GM21447 (cell line): Measurements from ENCODE around the gene MEMO1.
"Not testable (repeated sequence)": the region's sequence is repeated elsewhere in the genome, so short reads cannot be mapped to it uniquely, and the experiment has no call there.

Source experiments
- ATAC-seq: cut with Tn5 transposase; IDR thresholded peaks from one replicate; pipeline ENCODE4 v1.9.1; 2021; ENCODE audit not compliant: unreplicated experiment

MEMO1 gene

GRCh38 chr2:32010670-32011484, at the start of gene MEMO1:
Gene MEMO1 (minus strand): TSS chr2:32011008. CDS start chr2:32010247, 761 bp downstream.
- ATAC-seq: peak; percentile 62

GRCh38 chr2:32060266-32060665, 49.5 kb upstream of the MEMO1 start:
- ATAC-seq: no peak

GRCh38 chr2:32058130-32058529, 47.3 kb upstream of the MEMO1 start:
- ATAC-seq: no peak

- not testable (repeated sequence) for ATAC-seq
Observed at GRCh38 chr2:32054583-32054982, 43.8 kb upstream of the MEMO1 start.

GRCh38 chr2:32051836-32052439, 41.1 kb upstream of the MEMO1 start:
- no peak for ATAC-seq

GRCh38 chr2:32043561-32043960, 32.8 kb upstream of the MEMO1 start:
- ATAC-seq: no peak

GRCh38 chr2:32039447-32040219, 28.8 kb upstream of the MEMO1 start, which contains the start of gene DPY30:
Gene DPY30 (minus strand): TSS chr2:32039805. CDS start chr2:32039456, 349 bp downstream.
- peak; percentile 82 for ATAC-seq

- ATAC-seq: not testable (repeated sequence)
Observed at GRCh38 chr2:32034198-32034887, 23.5 kb upstream of the MEMO1 start.

- ATAC-seq: not testable (repeated sequence)
Observed at GRCh38 chr2:32018789-32019482, 8.1 kb upstream of the MEMO1 start.

GRCh38 chr2:32012872-32013271, 2.1 kb upstream of the MEMO1 start:
- no peak for ATAC-seq

GRCh38 chr2:32011485-32011960, 715 bp upstream of the MEMO1 start:
- no peak for ATAC-seq

GRCh38 chr2:32010280-32010669, 533 bp downstream of the MEMO1 start:
- peak; percentile 53 for ATAC-seq

GRCh38 chr2:32009516-32010256, 1.1 kb downstream of the MEMO1 start:
- peak; percentile 23 for ATAC-seq

GRCh38 chr2:32008805-32009515, 1.8 kb downstream of the MEMO1 start:
- peak; percentile 1 for ATAC-seq

GRCh38 chr2:32007121-32007391, 3.8 kb downstream of the MEMO1 start:
- no peak for ATAC-seq

- no peak for ATAC-seq
Observed at GRCh38 chr2:32005371-32005976, 5.3 kb downstream of the MEMO1 start.

- ATAC-seq: no peak
Observed at GRCh38 chr2:32003791-32004190, 7.0 kb downstream of the MEMO1 start.

GRCh38 chr2:32002406-32002805, 8.4 kb downstream of the MEMO1 start:
- no peak for ATAC-seq

- ATAC-seq: no peak
Observed at GRCh38 chr2:31999438-31999837, 11.4 kb downstream of the MEMO1 start.
